Measurements from ENCODE around the gene BRSK1.

The BRSK1 gene

GRCh38 chr19:55265173-55265572 is 18.6 kb upstream of the BRSK1 start:
- Histone ChIP-seq H3K27ac (no peak overlapping the region), H3K27me3 (no peaks in the 10 kb centered on the region), H3K9me3 (no peaks in the 10 kb centered on the region), H3K36me3 (no peaks in the 10 kb centered on the region), H3K4me1 (ENCODE audit: control insufficient read depth in 1 of 2, insufficient read depth in 1 of 2, low read depth in 1 of 2, low read length in 1 of 2) (no peaks in the 10 kb centered on the region), H3K4me3 (ENCODE audit: low read depth in 1 of 2, low read length in 1 of 2) (no peak overlapping the region)
- no peak for TF ChIP-seq CTCF (IDR thresholded peaks at IDR 0.05)

GRCh38 chr19:55265723-55266386 is 17.9 kb upstream of the BRSK1 start:
- Histone ChIP-seq H3K9me3 (no peaks in the 10 kb centered on the region), H3K4me3 (ENCODE audit: low read depth in 1 of 2, low read length in 1 of 2) (no peak overlapping the region), H3K4me1 (ENCODE audit: control insufficient read depth in 1 of 2, insufficient read depth in 1 of 2, low read depth in 1 of 2, low read length in 1 of 2) (no peaks in the 10 kb centered on the region), H3K27me3 (no peaks in the 10 kb centered on the region), H3K36me3 (no peaks in the 10 kb centered on the region), H3K27ac (no peak overlapping the region)
- TF ChIP-seq CTCF (IDR thresholded peaks at IDR 0.05): no peak

DNA sequence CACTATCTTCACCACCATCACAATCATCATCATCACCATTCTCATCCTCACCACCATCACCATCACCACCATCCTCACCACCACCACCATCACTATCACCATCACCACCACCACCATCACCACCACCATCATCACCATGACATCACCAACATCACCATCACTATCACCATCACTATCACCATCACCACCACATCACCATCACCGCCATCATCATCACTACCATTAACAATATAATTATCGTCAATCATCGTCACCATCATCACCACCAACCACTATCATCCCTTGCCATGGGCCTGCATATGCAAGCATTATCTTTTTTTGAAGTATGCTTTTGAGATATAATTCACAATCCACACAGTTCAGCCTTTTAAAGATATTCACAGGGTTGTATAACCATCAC is 17.4 kb upstream of the BRSK1 start:
- Histone ChIP-seq H3K4me1 (ENCODE audit: control insufficient read depth in 1 of 2, insufficient read depth in 1 of 2, low read depth in 1 of 2, low read length in 1 of 2) (no peaks in the 10 kb centered on the region), H3K27ac (no peak overlapping the region), H3K4me3 (ENCODE audit: low read depth in 1 of 2, low read length in 1 of 2) (no peak overlapping the region), H3K36me3 (no peaks in the 10 kb centered on the region), H3K9me3 (no peaks in the 10 kb centered on the region), H3K27me3 (no peaks in the 10 kb centered on the region)
- no peak for TF ChIP-seq CTCF (IDR thresholded peaks at IDR 0.05)

DNA sequence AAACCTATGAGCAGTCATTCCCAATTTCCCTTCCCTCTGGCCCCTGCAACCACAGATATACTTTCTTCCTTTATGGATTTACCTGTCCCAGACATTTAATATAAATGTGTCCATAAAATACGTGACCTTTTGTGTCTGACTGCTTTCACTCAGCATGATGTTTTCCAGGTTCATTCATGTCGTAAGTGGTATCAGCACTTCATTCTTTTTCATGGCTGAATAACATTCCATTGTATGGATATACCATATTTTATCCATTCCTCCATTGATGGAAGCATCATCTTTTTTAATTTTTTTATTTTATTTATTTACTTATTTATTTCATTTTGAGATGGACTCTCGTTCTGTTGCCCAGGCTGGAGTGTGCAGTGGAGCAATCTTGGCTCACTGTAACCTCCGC is 17.0 kb upstream of the BRSK1 start:
- Histone ChIP-seq H3K27ac (no peak overlapping the region), H3K36me3 (no peaks in the 10 kb centered on the region), H3K27me3 (no peaks in the 10 kb centered on the region), H3K9me3 (no peaks in the 10 kb centered on the region), H3K4me1 (ENCODE audit: control insufficient read depth in 1 of 2, insufficient read depth in 1 of 2, low read depth in 1 of 2, low read length in 1 of 2) (no peaks in the 10 kb centered on the region), H3K4me3 (ENCODE audit: low read depth in 1 of 2, low read length in 1 of 2) (no peak overlapping the region)
- no peak for TF ChIP-seq CTCF (IDR thresholded peaks at IDR 0.05)

- TF ChIP-seq CTCF (IDR thresholded peaks at IDR 0.05): no peak
- no peak overlapping the region for H3K27ac ChIP-seq
- no peaks in the 10 kb centered on the region for H3K4me1 ChIP-seq (ENCODE audit: control insufficient read depth in 1 of 2, insufficient read depth in 1 of 2, low read depth in 1 of 2, low read length in 1 of 2)
- no peaks in the 10 kb centered on the region for H3K36me3 ChIP-seq
- no peak overlapping the region for H3K4me3 ChIP-seq (ENCODE audit: low read depth in 1 of 2, low read length in 1 of 2)
- H3K27me3 ChIP-seq: no peaks in the 10 kb centered on the region
- H3K9me3 ChIP-seq: no peaks in the 10 kb centered on the region
These were observed 14.5 kb upstream of the BRSK1 start for GRCh38 chr19:55269299-55269698.
